Pancreas (tissue), 10 donors: Measurements from ENCODE around the gene SKA3. TPM values are rescaled to one million over a fixed set of nuclear protein-coding genes. Genes with fewer than 3 reads are reported as not detected.
A peak's percentile ranks its signal among the peaks of the same experiment; 100 is the strongest.

Experiments used
- ATAC-seq, 4 donors: fragments of 200-7000 bp; cut with Tn5 transposase; one replicate each; pipeline versions ENCODE4 v1.8.0 to v1.9.1; 2020; ENCODE audit warnings: mild to moderate bottlenecking in 4 of 4, moderate library complexity in 4 of 4
- DNase-seq, 6 donors: peaks; one replicate each; pipeline ENCODE4 v3.0.0-alpha.2; 2020
- FAIRE-seq: peaks from 2 replicates; lab custom pipeline; 2012; peaks lifted over from hg19 to GRCh38; lab: Jason Lieb, UNC
- H3K27ac ChIP-seq, 4 donors: fragments of 200-600 bp; sonication (generic); 1 replicate in 3 of 4; 2 replicates in 1 of 4; pipeline versions ENCODE4 v1.5.0 to v1.8.0; 2020
- H3K27me3 ChIP-seq, 4 donors: fragments of 200-600 bp; one replicate each; pipeline ENCODE4 v1.8.0; 2021
- H3K36me3 ChIP-seq, 3 donors: fragments of 200-600 bp; sonication (generic) in 1 of 3; one replicate each; pipeline versions ENCODE4 v1.5.0 to v1.8.0; 2020 to 2021
- H3K4me1 ChIP-seq, 3 donors: fragments of 200-600 bp; one replicate each; pipeline ENCODE4 v1.8.0; 2021
- H3K4me3 ChIP-seq, 4 donors: fragments of 200-600 bp; sonication (generic) in 2 of 4; one replicate each; pipeline versions ENCODE4 v1.5.0 to v1.8.0; 2020 to 2021
- H3K9me3 ChIP-seq, 4 donors: fragments of 200-600 bp; one replicate each; pipeline ENCODE4 v1.8.0; 2021
- WGBS, 2 donors: extraction: QIAGEN DNeasy Blood & Tissue Kit; methylation state at CpG; one replicate each; pipeline ENCODE4 v1.1.7; 2013; 5-methylcytosine and 5-hydroxymethylcytosine counted together
- intact Hi-C, 3 donors: fragments of 100-400 bp; cut with DNase I; formaldehyde crosslinking; loops; one replicate each; pipeline versions ENCODE4 v1.11.1 to v1.14.2; 2022
- polyA plus RNA-seq, 2 donors: library from polyadenylated mRNA; stranded (reverse); fragments of 200-250 nt; gene quantifications; one replicate each; pipeline ENCODE4 v1.2.3, GENCODE V29; 2013
- total RNA-seq, 6 donors: library from RNA; stranded (reverse); fragmentation: NEBNext Ultra II Directional in 4 of 6; extraction: Animal tissue kit (Norgen Biotek cat#: 25700) in 4 of 6; gene quantifications; one replicate each; pipeline versions ENCODE4 v1.2.1 to v1.2.4, GENCODE V29; 2021 to 2023
- TF ChIP-seq, protein P1 (sequence below), 4 donors: fragments of 200-600 bp; sonication (generic) in 3 of 4; IDR thresholded peaks; one replicate each; pipeline versions ENCODE4 v1.5.0 to v1.8.0; 2021; ENCODE audit warnings: antibody characterized with exemption in 4 of 4
- donor health status: healthy with polysubstance abuse.
- donor health status: DM: no; HTN: no; CAD: no; lungs with moderate emphysema.
- donor health status: DM: no; HTN: no; CAD: no.
- donor health status: control.
- donor health status: control.
- donor health status: Bipolar disorder and iron deficiency.
- donor health status: DM: yes; HTN: yes; CAD: no.
- donor health status: DM: no; HTN: no; CAD: no.
- donor health status: DM: no; HTN: no; CAD: no.
- donor health status: DM: yes; HTN: yes; CAD: no.

Gene SKA3
- total and polyA plus RNA-seq, 8 donors, result 0.11 to 1.2 (median 0.41) TPM; not detected in 1

GRCh38 chr13:21121616-21122015 lies 54.7 kb downstream of the SKA3 start:
- DNase-seq (no peak), ATAC-seq (no peak), FAIRE-seq (no peak)
- Histone ChIP-seq H3K9me3 (no peaks in the 10 kb centered on the region), H3K4me1 (no peaks in the 10 kb centered on the region), H3K36me3 (no peaks in the 10 kb centered on the region), H3K4me3 (no peak overlapping the region), H3K27ac (no peak overlapping the region), H3K27me3 (no peaks in the 10 kb centered on the region)
- TF ChIP-seq, protein P1, sequence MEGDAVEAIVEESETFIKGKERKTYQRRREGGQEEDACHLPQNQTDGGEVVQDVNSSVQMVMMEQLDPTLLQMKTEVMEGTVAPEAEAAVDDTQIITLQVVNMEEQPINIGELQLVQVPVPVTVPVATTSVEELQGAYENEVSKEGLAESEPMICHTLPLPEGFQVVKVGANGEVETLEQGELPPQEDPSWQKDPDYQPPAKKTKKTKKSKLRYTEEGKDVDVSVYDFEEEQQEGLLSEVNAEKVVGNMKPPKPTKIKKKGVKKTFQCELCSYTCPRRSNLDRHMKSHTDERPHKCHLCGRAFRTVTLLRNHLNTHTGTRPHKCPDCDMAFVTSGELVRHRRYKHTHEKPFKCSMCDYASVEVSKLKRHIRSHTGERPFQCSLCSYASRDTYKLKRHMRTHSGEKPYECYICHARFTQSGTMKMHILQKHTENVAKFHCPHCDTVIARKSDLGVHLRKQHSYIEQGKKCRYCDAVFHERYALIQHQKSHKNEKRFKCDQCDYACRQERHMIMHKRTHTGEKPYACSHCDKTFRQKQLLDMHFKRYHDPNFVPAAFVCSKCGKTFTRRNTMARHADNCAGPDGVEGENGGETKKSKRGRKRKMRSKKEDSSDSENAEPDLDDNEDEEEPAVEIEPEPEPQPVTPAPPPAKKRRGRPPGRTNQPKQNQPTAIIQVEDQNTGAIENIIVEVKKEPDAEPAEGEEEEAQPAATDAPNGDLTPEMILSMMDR (IDR thresholded peaks at IDR 0.05), result no peak
- 77 to 84% methylated on average over 9 of the region's 9 CpGs for WGBS, 2 donors
- intact Hi-C loops, result no loop called here

GRCh38 chr13:21120191-21120590 lies 56.2 kb downstream of the SKA3 start:
- Histone ChIP-seq H3K27ac (no peak overlapping the region), H3K36me3 (no peaks in the 10 kb centered on the region), H3K4me1 (no peaks in the 10 kb centered on the region), H3K4me3 (no peak overlapping the region), H3K27me3 (no peaks in the 10 kb centered on the region), H3K9me3 (no peaks in the 10 kb centered on the region)
- TF ChIP-seq, protein P1 (IDR thresholded peaks at IDR 0.05), result no peak
- DNase-seq (no peak), FAIRE-seq (no peak), ATAC-seq (no peak)
- WGBS, 2 donors, result 71 to 86% methylated on average over 6 of the region's 6 CpGs
- intact Hi-C loops, result no loop called here

GRCh38 chr13:21119526-21119925 lies 56.8 kb downstream of the SKA3 start:
- DNase-seq (no peak), FAIRE-seq (peak; percentile 95), ATAC-seq (no peak)
- Histone ChIP-seq H3K36me3 (no peaks in the 10 kb centered on the region), H3K4me3 (no peak overlapping the region), H3K27ac (no peak overlapping the region), H3K4me1 (no peaks in the 10 kb centered on the region), H3K9me3 (no peaks in the 10 kb centered on the region), H3K27me3 (no peaks in the 10 kb centered on the region)
- 88 to 91% methylated on average over 2 of the region's 2 CpGs for WGBS, 2 donors
- TF ChIP-seq, protein P1 (IDR thresholded peaks at IDR 0.05), result no peak
- intact Hi-C loops, result no loop called here

GRCh38 chr13:21118180-21118579 lies 58.2 kb downstream of the SKA3 start:
- Histone ChIP-seq H3K4me1 (no peaks in the 10 kb centered on the region), H3K4me3 (no peak overlapping the region), H3K36me3 (no peaks in the 10 kb centered on the region), H3K27me3 (no peaks in the 10 kb centered on the region), H3K27ac (no peak overlapping the region), H3K9me3 (no peaks in the 10 kb centered on the region)
- 73 to 85% methylated on average over 5 of the region's 5 CpGs for WGBS, 2 donors
- ATAC-seq, result no peak
- no peak for FAIRE-seq
- DNase-seq, result no peak
- TF ChIP-seq, protein P1 (IDR thresholded peaks at IDR 0.05), result no peak
- intact Hi-C loops, result no loop called here

GRCh38 chr13:21117104-21117809 lies 59.1 kb downstream of the SKA3 start:
- ATAC-seq (no peak), FAIRE-seq (no peak), DNase-seq (no peak)
- Histone ChIP-seq H3K36me3 (no peaks in the 10 kb centered on the region), H3K4me1 (no peaks in the 10 kb centered on the region), H3K27ac (no peak overlapping the region), H3K9me3 (no peaks in the 10 kb centered on the region), H3K27me3 (no peaks in the 10 kb centered on the region), H3K4me3 (no peak overlapping the region)
- TF ChIP-seq, protein P1 (IDR thresholded peaks at IDR 0.05), result no peak
- WGBS, 2 donors, result 94 to 97% methylated on average over 1 of the region's 1 CpG
- intact Hi-C loops, result no loop called here
